ENCODE data around the gene DNAH10. TPM values are rescaled to one million over a fixed set of nuclear protein-coding genes. Genes with fewer than 3 reads are reported as not detected.
A peak's percentile ranks its signal among the peaks of the same experiment; 100 is the strongest.

DNAH10 gene
- total RNA-seq, 2 experiments from 2014 or later: 0.11 to 0.19 TPM

GRCh38 chr12:123971449-123971769 is 209.3 kb downstream of the DNAH10 start:
- Histone ChIP-seq H3K79me2 (ENCODE audit: insufficient read depth, low read depth, low read length) (peaks cover 17% of the 10 kb centered on the region; the same call in 1 of the 2 replicates), H3K9me3 (ENCODE audit: low read length) (no peaks in the 10 kb centered on the region), H3K27ac (ENCODE audit: low read depth, low read length, poor library complexity, severe bottlenecking) (no peak overlapping the region), H2AFZ (ENCODE audit: low read length) (peak overlapping the region; percentile 76; the same call in 1 of the 2 replicates), H4K20me1 (ENCODE audit: insufficient read depth, low read length) (0 out of 2 replicates have a peak, but pooled peaks cover 5% of the 10 kb centered on the region), H3K4me3 (ENCODE audit: low read depth, low read length, poor library complexity, severe bottlenecking) (peak overlapping the region; percentile 82), H3K4me1 (ENCODE audit: insufficient read depth, low read length, poor library complexity, severe bottlenecking) (peaks cover 17% of the 10 kb centered on the region), H3K4me2 (ENCODE audit: low read length) (peak overlapping the region; percentile 75), H3K36me3 (ENCODE audit: insufficient read depth, low read length) (peaks cover 10% of the 10 kb centered on the region), H3K9me2 (ENCODE audit: insufficient read depth, low read length) (no peaks in the 10 kb centered on the region)
- intact Hi-C loops (cut with micrococcal nuclease; ENCODE audit: unreplicated experiment): loop anchor here (5.0 kb wide), 1 partner anchor 259 kb away; the partner anchor contains the start of gene ATP6V0A2
- no TSS peak for BruUV-seq (replicated peaks)
- TF ChIP-seq CTCF (conservative IDR thresholded peaks at IDR 0.05; ENCODE audit: low read length): no peak
- ChIA-PET POLR2A (interaction anchor here (0.5 to 0.9 kb wide), 3 partner anchors 16 to 238 kb away, joined by 3 to 4 read pairs (median 3); no protein-coding TSS in a partner anchor), CTCF (ENCODE audit: unreplicated experiment) (no interaction called here)
- DNase-seq (ENCODE audit: low spot score): no peak

GRCh38 chr12:123971770-123972456 is 209.8 kb downstream of the DNAH10 start:
- intact Hi-C loops (cut with micrococcal nuclease; ENCODE audit: unreplicated experiment): loop anchor here (5.0 kb wide), 1 partner anchor 260 kb away; the partner anchor contains the start of gene ATP6V0A2
- H3K9me3 ChIP-seq (ENCODE audit: low read length): no peaks in the 10 kb centered on the region
- peak overlapping the region; percentile 75 for H3K4me2 ChIP-seq (ENCODE audit: low read length)
- POLR2A ChIA-PET: interaction anchor here (0.5 to 0.9 kb wide), 3 partner anchors 16 to 239 kb away, joined by 3 to 4 read pairs (median 3); no protein-coding TSS in a partner anchor
- no peak for TF ChIP-seq CTCF (conservative IDR thresholded peaks at IDR 0.05; ENCODE audit: low read length)
- BruUV-seq (replicated peaks): no TSS peak
- H3K27ac ChIP-seq (ENCODE audit: low read depth, low read length, poor library complexity, severe bottlenecking): no peak overlapping the region
- peaks cover 17% of the 10 kb centered on the region for H3K4me1 ChIP-seq (ENCODE audit: insufficient read depth, low read length, poor library complexity, severe bottlenecking)
- peaks cover 17% of the 10 kb centered on the region; the same call in 1 of the 2 replicates for H3K79me2 ChIP-seq (ENCODE audit: insufficient read depth, low read depth, low read length)
- 0 out of 2 replicates have a peak, but pooled peaks cover 5% of the 10 kb centered on the region for H4K20me1 ChIP-seq (ENCODE audit: insufficient read depth, low read length)
- H3K36me3 ChIP-seq (ENCODE audit: insufficient read depth, low read length): peaks cover 13% of the 10 kb centered on the region
- DNase-seq (ENCODE audit: low spot score): peak; percentile 37
- H3K9me2 ChIP-seq (ENCODE audit: insufficient read depth, low read length): no peaks in the 10 kb centered on the region
- H2AFZ ChIP-seq (ENCODE audit: low read length): peak overlapping the region; percentile 76
- CTCF ChIA-PET (ENCODE audit: unreplicated experiment): no interaction called here
- peak overlapping the region; percentile 82 for H3K4me3 ChIP-seq (ENCODE audit: low read depth, low read length, poor library complexity, severe bottlenecking)
